ENCODE measurements around the gene PIK3R4.

GRCh38 chr3:130779031-130779430 is 32.4 kb upstream of the PIK3R4 start:
- TF ChIP-seq CTCF (IDR thresholded peaks at IDR 0.05) (no peak), POLR2A (IDR thresholded peaks at IDR 0.05) (no peak)
